ENCODE measurements around the gene FCHSD1.
"Not testable (repeated sequence)": the region's sequence is repeated elsewhere in the genome, so short reads cannot be mapped to it uniquely, and the experiment has no call there.

FCHSD1 gene

DNA sequence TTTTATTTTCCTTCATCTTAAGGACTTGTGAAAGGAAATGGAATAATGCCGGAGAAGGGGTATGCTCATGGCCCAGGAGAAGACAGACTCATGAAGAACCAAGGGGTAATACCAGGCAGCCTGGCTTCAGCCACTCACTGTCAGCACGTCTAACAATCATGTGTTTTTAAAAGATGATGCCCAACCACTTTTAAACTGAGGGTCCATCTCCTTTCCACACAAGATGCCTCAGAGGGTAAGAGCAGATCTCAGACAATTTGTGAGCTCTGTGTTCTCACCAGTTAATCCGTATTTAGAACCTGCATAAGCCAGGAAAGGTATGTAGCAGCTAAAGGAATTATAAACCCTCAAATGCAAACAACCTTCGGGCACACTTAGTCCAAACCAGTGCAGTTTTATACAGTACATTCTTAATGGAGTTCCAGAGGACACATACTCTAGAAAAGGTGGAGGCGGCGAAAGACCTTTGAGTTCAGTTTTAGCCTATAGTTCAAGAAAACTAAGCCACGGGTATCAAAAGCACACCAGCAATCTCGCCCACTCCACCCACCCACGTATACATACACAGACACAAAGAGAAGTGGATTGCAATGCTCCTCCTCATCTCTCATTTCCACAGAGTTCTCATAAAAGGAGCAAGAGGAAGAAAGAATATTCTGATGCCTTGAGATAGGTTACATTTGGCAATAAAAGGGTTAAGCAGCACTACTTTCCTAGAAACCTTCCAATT lies 35.1 kb downstream of the FCHSD1 start:
- DNase-seq = no peak

DNA sequence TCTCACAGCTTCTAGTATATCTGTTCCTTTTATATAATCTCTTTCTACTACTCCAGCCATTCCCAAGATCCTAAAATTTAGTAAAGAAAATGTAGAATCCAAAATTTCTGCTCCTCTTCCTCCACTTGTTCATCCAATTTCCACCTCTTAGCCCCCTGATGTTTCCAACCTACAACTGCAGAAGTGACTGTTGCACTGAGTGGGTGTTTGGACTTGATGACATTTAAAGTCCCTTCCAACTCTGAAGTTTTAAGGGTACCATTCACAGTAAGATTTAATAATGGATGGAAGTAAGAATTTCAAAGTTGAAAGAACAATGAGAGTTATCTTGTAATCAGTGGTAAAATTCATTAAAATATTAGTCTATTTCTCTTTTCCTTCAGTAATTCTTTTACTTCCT lies 37.9 kb downstream of the FCHSD1 start:
- DNase-seq = no peak

DNA sequence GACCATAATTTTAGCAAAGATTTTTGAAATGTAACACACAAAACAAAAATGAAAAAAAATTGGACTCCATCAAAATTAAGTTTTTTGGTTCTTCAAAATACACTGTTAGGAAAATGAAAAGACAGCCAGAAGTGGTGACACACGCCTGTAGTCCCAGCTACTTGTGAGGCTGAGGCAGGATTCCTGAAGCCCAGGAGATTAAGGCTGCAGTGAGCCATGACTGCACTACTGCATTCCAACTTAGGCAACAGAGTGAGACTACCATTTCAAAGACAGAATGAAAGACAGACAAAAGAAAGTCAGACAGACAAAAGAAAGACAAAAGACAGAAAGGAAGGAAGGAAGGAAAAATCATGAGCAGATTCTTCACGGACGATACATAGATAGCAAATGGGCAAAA lies 39.9 kb downstream of the FCHSD1 start:
- no peak for DNase-seq

DNA sequence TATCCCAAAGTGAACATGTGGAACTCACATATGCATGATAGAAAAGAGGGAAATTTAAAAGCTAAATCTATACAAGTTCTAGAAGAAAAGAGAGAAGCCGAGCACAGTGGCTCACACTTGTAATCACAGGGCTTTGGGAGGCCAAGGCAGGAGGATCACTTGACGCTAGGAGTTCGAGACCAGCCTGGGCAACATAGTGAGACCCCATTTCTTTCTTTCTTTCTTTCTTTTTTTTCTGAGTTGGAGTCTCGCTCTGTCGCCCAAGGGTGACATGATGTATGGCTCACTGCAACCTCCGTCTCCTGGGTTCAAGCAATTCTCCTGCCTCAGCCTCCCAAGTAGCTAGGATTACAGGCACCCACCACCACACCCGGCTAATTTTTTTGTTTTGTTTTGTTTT lies 41.3 kb downstream of the FCHSD1 start:
- not testable (repeated sequence) for DNase-seq

DNA sequence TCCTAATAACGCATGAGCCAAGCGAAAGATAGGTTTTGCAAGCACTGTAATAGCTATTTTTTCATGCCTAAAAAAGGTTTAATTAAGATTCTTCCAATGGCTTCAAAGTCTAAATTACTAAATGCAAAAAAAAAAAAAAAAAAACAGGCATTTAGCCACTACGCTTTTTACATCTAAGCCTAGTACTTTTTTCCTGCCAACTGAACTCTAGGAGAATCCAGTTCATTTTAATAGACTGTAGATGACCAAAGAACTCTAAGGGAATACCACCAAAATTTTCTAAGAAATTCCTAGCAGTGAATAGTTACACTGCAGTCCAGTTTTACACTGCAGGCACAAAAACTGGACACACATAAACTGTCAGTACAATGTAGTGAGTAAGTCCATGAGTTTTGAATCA lies 42.2 kb downstream of the FCHSD1 start:
- DNase-seq = no peak

DNA sequence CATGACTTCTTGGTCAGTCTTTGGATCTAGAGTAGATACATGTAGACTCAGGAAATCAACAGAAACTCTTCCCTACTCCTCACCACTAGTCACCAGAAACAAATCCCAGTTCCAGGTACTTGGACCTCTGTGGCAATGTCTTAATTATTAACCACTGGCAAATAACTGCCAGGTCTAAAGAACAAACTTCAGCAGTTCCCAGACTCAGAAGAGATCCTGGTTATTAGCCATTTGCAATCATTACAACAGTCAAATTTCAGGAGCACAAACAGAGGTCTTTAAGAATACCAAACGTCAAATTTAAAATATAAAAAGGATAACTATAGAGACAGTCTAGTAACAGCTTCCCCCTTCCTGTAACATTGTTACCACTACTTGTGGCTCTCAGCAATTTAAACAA lies 42.7 kb downstream of the FCHSD1 start:
- no peak for DNase-seq

DNA sequence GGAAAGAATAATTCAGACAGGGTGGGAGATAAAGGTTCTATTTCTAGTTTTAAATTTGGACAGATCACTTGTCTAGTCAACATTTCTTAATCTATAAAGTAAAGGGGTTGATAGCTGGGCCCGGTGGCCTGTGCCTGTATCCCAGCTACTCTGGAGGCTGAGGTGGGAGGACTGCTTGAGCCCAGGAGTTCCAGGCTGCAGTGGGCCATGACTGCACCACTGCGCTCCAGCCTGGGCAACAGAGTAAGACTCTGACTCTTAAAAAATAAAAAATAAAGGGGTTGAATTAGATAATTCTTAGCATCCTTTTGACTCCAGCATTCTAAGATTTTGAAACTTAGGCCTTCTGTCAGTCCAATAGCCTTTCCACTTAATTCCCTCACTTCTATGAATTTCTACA lies 43.2 kb downstream of the FCHSD1 start:
- no peak for DNase-seq

DNA sequence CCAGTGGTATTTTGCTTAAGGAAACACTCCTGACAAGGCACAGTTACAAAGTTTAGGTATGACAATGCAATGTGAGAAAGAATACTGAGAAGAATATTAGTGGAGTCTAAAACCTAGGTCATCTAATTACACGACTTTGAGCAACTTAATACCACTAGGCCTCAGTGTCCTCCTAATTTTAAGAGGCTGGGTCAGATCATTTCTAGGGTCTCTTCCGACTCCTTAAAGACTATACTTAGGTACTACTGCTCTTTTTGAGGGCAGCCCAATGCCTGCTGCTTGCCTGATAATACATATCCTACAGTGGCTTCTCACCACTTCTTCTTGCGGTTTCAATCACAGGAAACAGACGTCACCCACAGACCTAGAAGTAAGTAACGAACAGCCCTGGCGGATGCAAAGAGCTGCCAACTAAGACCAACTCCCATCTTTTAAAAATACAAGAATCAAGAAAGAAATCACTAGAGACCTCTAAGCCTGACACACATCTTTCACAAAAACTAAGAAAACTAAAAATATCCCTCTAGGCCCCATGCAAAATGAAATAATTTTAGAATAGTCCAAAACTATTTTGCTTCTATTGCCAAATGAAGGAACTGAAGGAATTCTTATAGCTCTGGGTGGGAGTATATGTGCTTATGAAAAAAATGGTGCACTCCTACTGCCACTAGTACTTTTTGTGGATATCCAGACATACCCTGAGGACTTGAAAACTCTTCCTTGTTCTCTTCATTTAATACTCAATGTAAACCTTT lies 45.5 kb downstream of the FCHSD1 start:
- peak; percentile 98 for DNase-seq

DNA sequence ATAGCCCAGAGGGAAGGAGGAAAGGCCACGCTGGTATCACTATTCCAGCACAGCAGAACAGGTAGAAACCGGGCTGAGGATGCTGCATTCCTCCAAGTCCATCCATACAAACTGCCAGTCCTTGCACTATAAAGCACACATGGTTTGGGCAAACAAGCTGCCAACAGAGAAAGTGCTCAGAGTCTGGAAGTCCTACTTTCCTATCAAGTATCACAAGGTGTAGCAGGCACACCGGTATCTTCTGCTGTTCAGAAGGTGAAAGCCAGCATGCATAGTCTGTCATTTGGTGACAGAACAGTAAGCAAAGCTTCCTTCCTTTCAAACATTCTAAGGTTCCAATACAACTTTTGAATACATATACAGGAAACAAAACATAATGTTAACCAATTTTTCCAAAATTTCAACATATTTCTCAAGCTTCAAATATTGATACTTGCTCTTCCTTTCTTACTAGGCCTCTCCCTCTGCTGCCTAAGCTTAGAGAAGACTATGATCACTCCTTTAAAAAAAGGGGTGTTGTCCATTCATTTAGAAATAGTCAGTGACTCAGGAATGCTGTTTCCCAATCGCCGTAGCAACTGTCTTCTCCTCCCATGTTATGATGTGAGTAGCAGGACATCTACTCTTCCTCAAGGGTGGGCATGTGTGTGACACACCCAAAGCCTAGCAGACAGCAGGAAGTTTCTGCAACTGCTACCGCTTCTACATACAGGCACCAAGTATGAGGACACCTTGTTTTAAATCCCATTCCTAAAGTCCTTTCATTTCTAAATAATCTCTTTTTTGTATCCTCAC lies 47.1 kb downstream of the FCHSD1 start:
- peak; percentile 98 for DNase-seq

DNA sequence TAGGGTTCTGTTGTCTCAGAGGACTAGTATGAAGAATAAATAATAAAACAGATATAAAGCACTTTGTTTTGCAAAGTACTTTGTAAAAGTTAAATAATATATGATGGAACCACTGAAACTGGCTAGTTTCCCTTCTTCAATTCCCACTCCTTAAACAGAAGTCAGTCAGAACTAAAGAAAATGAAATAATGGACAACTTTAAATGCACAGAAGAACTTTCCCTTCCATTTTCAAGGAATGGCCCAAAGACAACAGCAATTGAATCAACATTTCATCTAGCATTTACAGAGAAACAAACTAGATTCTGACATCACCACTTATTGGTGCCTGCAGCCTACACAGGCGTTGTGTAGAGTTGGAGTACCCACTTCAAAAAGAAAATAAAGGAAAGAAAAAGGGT lies 48.6 kb downstream of the FCHSD1 start:
- no peak for DNase-seq

DNA sequence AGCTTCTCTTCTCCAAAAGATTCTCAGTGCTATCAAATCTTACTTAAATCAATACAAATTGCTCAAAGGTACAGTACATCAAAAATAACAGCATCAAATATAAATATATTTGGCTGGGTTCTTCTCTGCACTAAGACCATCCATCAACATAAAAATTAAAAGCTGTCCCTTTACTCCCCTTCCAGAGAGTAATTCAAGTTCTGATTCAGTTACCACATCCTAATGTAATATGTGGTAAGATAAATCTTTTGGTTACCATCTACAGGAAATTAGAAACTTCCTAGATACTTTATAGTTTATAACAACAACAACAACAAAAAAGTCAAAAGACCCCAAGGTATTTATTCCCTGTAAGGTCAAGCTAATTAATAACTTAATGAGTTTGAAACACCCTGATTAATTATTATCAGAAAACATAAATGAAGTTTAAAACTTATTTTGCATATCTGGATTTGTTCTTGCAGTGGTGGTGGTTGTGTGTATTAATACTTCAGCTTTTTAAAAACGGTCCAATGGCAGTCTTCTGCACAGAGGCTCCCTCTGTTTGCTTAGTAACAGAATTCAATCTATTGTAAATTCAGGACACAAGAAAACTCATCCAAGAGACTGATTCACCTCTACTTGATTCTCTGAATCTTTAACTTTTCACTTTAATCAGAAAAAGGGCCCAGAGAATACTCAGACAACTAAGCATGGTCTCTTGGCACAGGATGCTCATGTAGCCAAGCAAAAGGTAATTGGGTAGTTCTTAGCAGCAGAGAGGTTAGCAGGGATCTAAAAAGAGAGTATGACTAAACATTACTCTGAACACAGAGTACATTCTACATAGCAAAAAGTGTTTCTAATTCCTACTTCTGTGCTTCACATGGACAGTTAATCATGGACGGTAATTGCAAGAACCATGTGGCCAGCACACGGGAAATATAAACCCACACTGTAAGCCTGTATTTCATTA lies 52.5 kb downstream of the FCHSD1 start:
- no peak for DNase-seq

DNA sequence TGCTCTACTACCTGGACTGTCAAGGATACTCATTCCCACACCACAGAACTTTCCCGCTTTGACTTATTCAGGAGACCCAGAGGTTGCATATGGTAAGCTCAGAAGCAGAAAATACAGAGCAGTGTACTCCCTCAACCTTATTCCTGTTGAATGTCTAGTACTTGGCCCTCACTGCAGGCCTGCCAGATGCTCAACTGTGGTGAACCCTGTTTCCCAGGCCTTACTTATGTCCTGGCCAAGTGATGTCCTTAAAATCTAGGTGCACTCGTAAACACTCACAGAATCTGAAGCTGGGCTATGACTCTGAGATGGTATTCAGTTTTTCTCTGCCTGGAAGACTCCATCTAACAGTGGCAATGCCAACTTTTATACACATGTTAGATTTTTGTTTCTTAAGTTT lies 53.4 kb downstream of the FCHSD1 start:
- DNase-seq = no peak

DNA sequence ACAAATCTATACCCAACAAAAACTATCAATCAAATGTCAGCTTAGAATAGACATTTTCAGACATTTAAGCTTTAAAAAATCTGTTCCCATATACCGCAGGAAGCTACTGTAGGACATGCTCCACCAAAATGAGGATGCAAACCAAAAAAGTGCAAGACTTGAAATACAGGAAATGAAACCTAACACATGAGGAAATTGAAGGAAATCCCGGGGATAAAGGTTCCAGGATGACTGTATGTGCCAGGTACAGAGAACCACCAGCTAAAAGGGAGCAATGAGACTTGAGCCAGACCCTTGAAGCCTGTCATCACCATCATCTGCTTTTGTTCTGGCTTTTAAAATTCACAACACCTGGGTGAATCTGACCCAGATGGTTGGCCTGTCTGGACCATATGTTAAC lies 53.8 kb downstream of the FCHSD1 start:
- peak; percentile 88 for DNase-seq

DNA sequence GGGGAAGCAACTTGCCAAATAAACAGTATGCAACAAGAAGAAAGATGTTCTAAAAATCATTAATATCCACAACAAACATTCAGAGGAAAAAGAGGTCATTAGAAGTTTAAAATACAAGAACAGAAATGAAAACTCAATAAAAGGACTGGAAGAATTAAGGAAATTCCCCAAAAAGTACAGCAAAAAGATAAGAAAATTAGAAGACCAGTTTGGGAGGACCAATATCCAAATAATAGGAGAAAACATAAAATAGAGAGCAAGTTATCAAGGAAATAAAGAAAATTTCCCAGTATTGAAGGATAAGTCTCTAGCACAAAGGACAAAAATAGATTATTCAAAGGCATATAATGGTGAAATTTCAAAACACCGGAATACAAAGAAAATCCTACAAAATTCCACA lies 54.4 kb downstream of the FCHSD1 start:
- no peak for DNase-seq

DNA sequence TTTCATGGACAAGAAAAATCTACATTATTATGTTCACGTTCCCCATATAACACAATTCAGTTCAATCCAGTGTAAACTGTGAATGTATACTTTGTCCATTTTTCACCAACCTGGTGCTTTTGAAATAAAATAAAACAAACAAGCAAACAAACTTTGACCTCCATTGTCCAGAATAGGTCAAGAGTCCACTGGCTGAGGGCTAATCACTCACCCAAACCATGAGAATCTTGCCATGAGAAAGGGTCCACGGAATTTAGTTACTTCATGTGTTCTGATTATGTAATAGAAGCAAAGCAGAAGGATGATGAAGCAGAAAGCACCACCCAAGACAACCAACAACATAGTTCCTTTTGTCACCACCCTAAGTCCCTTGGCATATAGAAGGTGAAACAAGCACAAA lies 61.1 kb downstream of the FCHSD1 start:
- DNase-seq = peak; percentile 32
